ENCODE results near the gene ARSI.
"Not testable (repeated sequence)": the region's sequence is repeated elsewhere in the genome, so short reads cannot be mapped to it uniquely, and the experiment has no call there.

Gene ARSI

GRCh38 chr5:150248946-150249345 is 53.8 kb downstream of the ARSI start:
- H3K9me3 ChIP-seq, result no peaks in the 10 kb centered on the region
- no peaks in the 10 kb centered on the region for H3K27me3 ChIP-seq
- no peaks in the 10 kb centered on the region for H3K36me3 ChIP-seq
- no peak overlapping the region for H3K27ac ChIP-seq
- H3K4me1 ChIP-seq (ENCODE audit: control insufficient read depth in 1 of 2, insufficient read depth in 1 of 2, low read depth in 1 of 2, low read length in 1 of 2), result no peaks in the 10 kb centered on the region
- no peak overlapping the region for H3K4me3 ChIP-seq (ENCODE audit: low read depth in 1 of 2, low read length in 1 of 2)
- TF ChIP-seq CTCF (IDR thresholded peaks at IDR 0.05), result no peak

- not testable (repeated sequence) for H3K9me3 ChIP-seq; H3K4me1 ChIP-seq (ENCODE audit: control insufficient read depth in 1 of 2, insufficient read depth in 1 of 2, low read depth in 1 of 2, low read length in 1 of 2); H3K27me3 ChIP-seq; H3K4me3 ChIP-seq (ENCODE audit: low read depth in 1 of 2, low read length in 1 of 2); H3K27ac ChIP-seq; H3K36me3 ChIP-seq
Observed at GRCh38 chr5:150248493-150248892, 54.2 kb downstream of the ARSI start.

GRCh38 chr5:150247726-150248125 is 55.0 kb downstream of the ARSI start:
- no peaks in the 10 kb centered on the region for H3K4me1 ChIP-seq (ENCODE audit: control insufficient read depth in 1 of 2, insufficient read depth in 1 of 2, low read depth in 1 of 2, low read length in 1 of 2)
- H3K4me3 ChIP-seq (ENCODE audit: low read depth in 1 of 2, low read length in 1 of 2), result no peak overlapping the region
- no peaks in the 10 kb centered on the region for H3K27me3 ChIP-seq
- H3K36me3 ChIP-seq, result no peaks in the 10 kb centered on the region
- no peak overlapping the region for H3K27ac ChIP-seq
- no peak for TF ChIP-seq CTCF (IDR thresholded peaks at IDR 0.05)
- H3K9me3 ChIP-seq, result no peaks in the 10 kb centered on the region

GRCh38 chr5:150246835-150247234 is 55.9 kb downstream of the ARSI start:
- H3K4me3 ChIP-seq (ENCODE audit: low read depth in 1 of 2, low read length in 1 of 2), result no peak overlapping the region
- no peaks in the 10 kb centered on the region for H3K4me1 ChIP-seq (ENCODE audit: control insufficient read depth in 1 of 2, insufficient read depth in 1 of 2, low read depth in 1 of 2, low read length in 1 of 2)
- no peaks in the 10 kb centered on the region for H3K36me3 ChIP-seq
- no peak for TF ChIP-seq CTCF (IDR thresholded peaks at IDR 0.05)
- no peaks in the 10 kb centered on the region for H3K27me3 ChIP-seq
- H3K27ac ChIP-seq, result no peak overlapping the region
- no peaks in the 10 kb centered on the region for H3K9me3 ChIP-seq

- Histone ChIP-seq H3K27ac (no peak overlapping the region), H3K4me1 (ENCODE audit: control insufficient read depth in 1 of 2, insufficient read depth in 1 of 2, low read depth in 1 of 2, low read length in 1 of 2) (no peaks in the 10 kb centered on the region), H3K9me3 (no peaks in the 10 kb centered on the region), H3K36me3 (no peaks in the 10 kb centered on the region), H3K4me3 (ENCODE audit: low read depth in 1 of 2, low read length in 1 of 2) (no peak overlapping the region), H3K27me3 (no peaks in the 10 kb centered on the region)
- no peak for TF ChIP-seq CTCF (IDR thresholded peaks at IDR 0.05)
Observed at GRCh38 chr5:150246429-150246828, 56.3 kb downstream of the ARSI start.
